NCI-H146 (cell line): Measurements from ENCODE around the gene TENM4.

ENCODE experiments used
- DNase-seq: peaks from one replicate; lab custom pipeline; 2025; lab: John Stamatoyannopoulos, UW

Gene TENM4

GRCh38 chr11:79344753-79345294 lies 96.0 kb downstream of the TENM4 start:
- no peak for DNase-seq

GRCh38 chr11:79342686-79343085 lies 98.1 kb downstream of the TENM4 start:
- DNase-seq = peak; percentile 4

GRCh38 chr11:79342236-79342635 lies 98.6 kb downstream of the TENM4 start:
- DNase-seq = no peak

- DNase-seq = no peak
Measured at GRCh38 chr11:79340535-79340934, 100.3 kb downstream of the TENM4 start.

- no peak for DNase-seq
Measured at GRCh38 chr11:79336797-79337517, 103.9 kb downstream of the TENM4 start.

GRCh38 chr11:79335681-79336080 lies 105.1 kb downstream of the TENM4 start:
- DNase-seq = no peak

GRCh38 chr11:79333355-79333754 lies 107.5 kb downstream of the TENM4 start:
- no peak for DNase-seq

- no peak for DNase-seq
Measured at GRCh38 chr11:79332017-79332416, 108.8 kb downstream of the TENM4 start.

- no peak for DNase-seq
Measured at GRCh38 chr11:79331203-79331901, 109.5 kb downstream of the TENM4 start.

GRCh38 chr11:79330651-79331050 lies 110.2 kb downstream of the TENM4 start:
- DNase-seq = no peak

GRCh38 chr11:79329561-79329960 lies 111.3 kb downstream of the TENM4 start:
- DNase-seq = no peak

GRCh38 chr11:79328402-79328801 lies 112.4 kb downstream of the TENM4 start:
- no peak for DNase-seq

- DNase-seq = no peak
Measured at GRCh38 chr11:79325851-79326250, 115.0 kb downstream of the TENM4 start.

- DNase-seq = no peak
Measured at GRCh38 chr11:79321263-79321662, 119.6 kb downstream of the TENM4 start.

- no peak for DNase-seq
Measured at GRCh38 chr11:79314906-79315689, 125.7 kb downstream of the TENM4 start.

- DNase-seq = no peak
Measured at GRCh38 chr11:79313530-79313913, 127.3 kb downstream of the TENM4 start.

GRCh38 chr11:79312617-79313529 lies 128.0 kb downstream of the TENM4 start:
- no peak for DNase-seq

GRCh38 chr11:79311461-79311860 lies 129.4 kb downstream of the TENM4 start:
- no peak for DNase-seq

- no peak for DNase-seq
Measured at GRCh38 chr11:79309407-79309806, 131.4 kb downstream of the TENM4 start.

- DNase-seq = no peak
Measured at GRCh38 chr11:79308429-79308828, 132.4 kb downstream of the TENM4 start.

GRCh38 chr11:79304599-79305212 lies 136.1 kb downstream of the TENM4 start:
- DNase-seq = no peak
